Endothelial cell of umbilical vein (primary cell): ENCODE data around the gene CDKN2B-AS1. TPM values are rescaled to one million over a fixed set of nuclear protein-coding genes. Genes with fewer than 3 reads are reported as not detected.

Experiments used
- BruUV-seq: library from RNA; stranded (reverse); fragments of 400-500 nt; replicated peaks from 2 replicates; lab custom pipeline; 2021; lab: Mats Ljungman, UMichigan
- CTCF ChIA-PET: fragments of 300-600, 350-600 bp; sonication (Branson Sonifier 250); formaldehyde crosslinking; loops from one replicate; lab custom pipeline; 2021; ENCODE audit warnings: antibody characterized with exemption, inconsistent platforms; lab: Charles Lee
- POLR2A ChIA-PET: fragments of 300-600, 350-600 bp; sonication (Branson Sonifier 250); formaldehyde crosslinking; loops from one replicate; lab custom pipeline; 2021; ENCODE audit warnings: antibody characterized with exemption, inconsistent platforms; lab: Charles Lee
- DNase-seq: peaks from one replicate; pipeline ENCODE4 v3.0.0-alpha.2; 2011; ENCODE audit warnings: low read depth, low spot score
- FAIRE-seq: peaks from 2 replicates; lab custom pipeline; 2011; peaks lifted over from hg19 to GRCh38; lab: Jason Lieb, UNC
- H2AFZ ChIP-seq: 2 replicates; pipeline ENCODE4 v1.6.0; 2012; ENCODE audit warnings: low read depth, low read length, control low read depth, inconsistent platforms
- H3K27ac ChIP-seq: 2 replicates; pipeline ENCODE4 v1.5.1; 2011; ENCODE audit warnings: low read depth, mild to moderate bottlenecking, control low read depth, low read length, moderate library complexity; ENCODE audit not compliant: insufficient read depth
- H3K27me3 ChIP-seq, 2 experiments: 2 replicates each; pipeline versions ENCODE4 v1.6.0 to v1.6.1; 2011; ENCODE audit warnings: low read length in 2 of 2, mixed read lengths in 1 of 2; ENCODE audit not compliant: control insufficient read depth in 2 of 2, insufficient read depth in 2 of 2
- H3K36me3 ChIP-seq, 2 experiments: 2 replicates in 1 of 2; 3 replicates in 1 of 2; pipeline ENCODE4 v1.5.1; 2011; ENCODE audit warnings: low read length in 2 of 2, mild to moderate bottlenecking in 1 of 2, moderate library complexity in 1 of 2; ENCODE audit not compliant: control insufficient read depth in 2 of 2, insufficient read depth in 2 of 2; ENCODE audit errors: extremely low read depth in 1 of 2
- H3K4me1 ChIP-seq: 3 replicates; pipeline ENCODE4 v1.5.1; 2011; ENCODE audit warnings: mild to moderate bottlenecking, low read length; ENCODE audit not compliant: control insufficient read depth, insufficient read depth; ENCODE audit errors: extremely low read depth
- H3K4me2 ChIP-seq: 2 replicates; pipeline ENCODE4 v1.6.1; 2011; ENCODE audit warnings: low read length, control low read depth, mixed read lengths; ENCODE audit not compliant: insufficient read depth
- H3K4me3 ChIP-seq, 3 experiments: fragments of 200-600 bp in 1 of 3; sonication (generic), shearing (Covaris generic) in 1 of 3; replicated peaks in 1 of 3; 2 replicates each; pipeline ENCODE4 v1.5.1; 2011 to 2016; ENCODE audit warnings: control low read depth in 3 of 3, low read length in 3 of 3, mild to moderate bottlenecking in 2 of 3, inconsistent platforms in 1 of 3, low read depth in 1 of 3, moderate library complexity in 1 of 3; ENCODE audit not compliant: insufficient read depth in 1 of 3
- H3K79me2 ChIP-seq: 2 replicates; pipeline ENCODE4 v1.6.0; 2012; ENCODE audit warnings: low read length, inconsistent platforms; ENCODE audit not compliant: control insufficient read depth, insufficient read depth
- H3K9ac ChIP-seq: replicated peaks from 2 replicates; pipeline ENCODE3; 2011; ENCODE audit warnings: low read length, control low read depth; ENCODE audit not compliant: insufficient read depth; ENCODE audit errors: extremely low read depth
- H3K9me1 ChIP-seq: replicated peaks from 3 replicates; pipeline ENCODE4 v1.6.0; 2011; ENCODE audit warnings: mild to moderate bottlenecking, low read length; ENCODE audit not compliant: control insufficient read depth, insufficient read depth; ENCODE audit errors: extremely low read depth
- H3K9me3 ChIP-seq: replicated peaks from 2 replicates; pipeline ENCODE4 v1.5.1; 2012; ENCODE audit warnings: low read length, inconsistent platforms; ENCODE audit not compliant: control insufficient read depth, insufficient read depth
- H4K20me1 ChIP-seq: replicated peaks from 2 replicates; pipeline ENCODE3; 2011; ENCODE audit warnings: mild to moderate bottlenecking, low read length; ENCODE audit not compliant: control insufficient read depth, insufficient read depth; ENCODE audit errors: extremely low read depth
- CTCF ChIP-seq, 2 donors: IDR thresholded peaks; 1 replicate in 1 of 2; 2 replicates in 1 of 2; pipeline ENCODE4 v1.5.1; 2011; ENCODE audit warnings: low read length in 2 of 2, mild to moderate bottlenecking in 2 of 2, moderate library complexity in 2 of 2, control low read depth in 1 of 2, inconsistent platforms in 1 of 2, low read depth in 1 of 2; ENCODE audit not compliant: insufficient read depth in 1 of 2; ENCODE audit errors: extremely low read depth in 1 of 2
- EZH2 ChIP-seq: IDR thresholded peaks from 2 replicates; pipeline ENCODE4 v1.6.1; 2012; ENCODE audit warnings: borderline replicate concordance, low read depth, mild to moderate bottlenecking, moderate library complexity, low read length, inconsistent platforms; ENCODE audit not compliant: severe bottlenecking
- FOS ChIP-seq: IDR thresholded peaks from 2 replicates; pipeline ENCODE4 v1.6.1; 2011; ENCODE audit warnings: mild to moderate bottlenecking, low read length, moderate library complexity, borderline replicate concordance; ENCODE audit not compliant: insufficient read depth
- GATA2 ChIP-seq: IDR thresholded peaks from 2 replicates; pipeline ENCODE4 v1.7.0; 2011; ENCODE audit warnings: low read depth, mild to moderate bottlenecking, moderate library complexity, mixed read lengths, low read length; ENCODE audit not compliant: insufficient read length, insufficient read depth
- JUN ChIP-seq: IDR thresholded peaks from 2 replicates; pipeline ENCODE4 v1.6.1; 2011; ENCODE audit warnings: borderline replicate concordance, low read depth; ENCODE audit not compliant: insufficient read length, insufficient read depth
- MAX ChIP-seq: IDR thresholded peaks from 2 replicates; pipeline ENCODE4 v1.6.1; 2011; ENCODE audit not compliant: insufficient read depth, insufficient read length
- MYC ChIP-seq: IDR thresholded peaks from one replicate; pipeline ENCODE4 v1.6.1; 2011; ENCODE audit warnings: mild to moderate bottlenecking, low read depth, low read length
- POLR2A ChIP-seq: IDR thresholded peaks from 2 replicates; pipeline ENCODE4 v1.6.1; 2012; ENCODE audit warnings: low read depth, mild to moderate bottlenecking, control low read depth, low read length
- POLR2AphosphoS5 ChIP-seq: IDR thresholded peaks from 2 replicates; pipeline ENCODE4 v1.6.1; 2012; ENCODE audit warnings: low read depth, mild to moderate bottlenecking, control low read depth, low read length, moderate library complexity; ENCODE audit not compliant: insufficient read depth
- dilution Hi-C: fragments of 300-500 bp; cut with MboI; formaldehyde crosslinking; loops from one replicate; pipeline ENCODE4 v1.15.0; 2019; ENCODE audit warnings: low sequenced_read_pairs; ENCODE audit not compliant: extremely low pct_ligation_motif_present
- intact Hi-C: fragments of 100-400 bp; cut with micrococcal nuclease; formaldehyde crosslinking; loops from one replicate; pipeline ENCODE4 v1.10.0; 2022
- polyA plus RNA-seq, 4 experiments: library from polyadenylated mRNA; depleted of rRNA in 3 of 4; stranded (reverse) in 3 of 4; unstranded in 1 of 4; fragments of >200 nt; gene quantifications; 2 replicates each; pipeline versions ENCODE4 v1.2.1 to v1.2.3, GENCODE V29; 2011 to 2012; ENCODE audit warnings: missing spikeins in 1 of 4
- total RNA-seq: library from RNA; stranded (reverse); gene quantifications from 2 replicates; pipeline ENCODE4 v1.2.3, GENCODE V29; 2021

The CDKN2B-AS1 gene
- total and polyA plus RNA-seq, 2 donors (not counting 3 experiments of a cell fraction or from before 2014, with no cell fraction given) = 0.44 to 1.9 TPM

- DNase-seq = no peak
- Histone ChIP-seq H3K27ac (no peak overlapping the region), H3K9me1 (no peaks in the 10 kb centered on the region), H3K9me3 (no peaks in the 10 kb centered on the region), H3K79me2 (no peaks in the 10 kb centered on the region), H4K20me1 (no peaks in the 10 kb centered on the region), H3K4me2 (no peak overlapping the region), H2AFZ (no peak overlapping the region), H3K36me3 (no peaks in the 10 kb centered on the region), H3K27me3 (no peaks in the 10 kb centered on the region), H3K9ac (no peak overlapping the region), H3K4me1 (peaks cover 7% of the 10 kb centered on the region), H3K4me3 (no peak overlapping the region)
- ChIA-PET POLR2A (no interaction called here), CTCF (interaction anchor here (1.1 to 1.8 kb wide), 5 partner anchors 12 to 163 kb away, joined by 3 to 11 read pairs (median 3); no protein-coding TSS in a partner anchor)
- dilution Hi-C loops (no loop called here), intact Hi-C loops (no loop called here)
- BruUV-seq = no TSS peak
- no peak for FAIRE-seq
- TF ChIP-seq MAX (no peak), POLR2AphosphoS5 (no peak), JUN (no peak), MYC (no peak), FOS (no peak)
Observed at GRCh38 chr9:22079873-22080341, 85.3 kb downstream of the CDKN2B-AS1 start.

GRCh38 chr9:22084336-22085035 lies 89.9 kb downstream of the CDKN2B-AS1 start:
- no TSS peak for BruUV-seq
- Histone ChIP-seq H3K79me2 (no peaks in the 10 kb centered on the region), H3K9me1 (no peaks in the 10 kb centered on the region), H3K4me1 (peaks cover 10% of the 10 kb centered on the region), H3K27me3 (no peaks in the 10 kb centered on the region), H4K20me1 (no peaks in the 10 kb centered on the region), H3K36me3 (no peaks in the 10 kb centered on the region), H3K9ac (no peak overlapping the region), H3K27ac (peak overlapping the region; percentile 39), H3K9me3 (no peaks in the 10 kb centered on the region), H3K4me3 (peak overlapping the region in 1 of 3 experiments; percentile 11), H2AFZ (peak overlapping the region; percentile 34), H3K4me2 (peak overlapping the region; percentile 42)
- peak; percentile 80 for DNase-seq
- dilution Hi-C loops = no loop called here
- CTCF ChIA-PET = interaction anchor here (0.8 to 1.4 kb wide), 8 partner anchors 12 to 122 kb away, joined by 3 to 7 read pairs (median 4); no protein-coding TSS in a partner anchor
- FAIRE-seq = peak; percentile 70
- intact Hi-C loops = no loop called here
- TF ChIP-seq FOS (peak; percentile 91), MYC (no peak), EZH2 (no peak), MAX (no peak), JUN (peak; percentile 58), POLR2A (no peak), GATA2 (peak; percentile 88), CTCF (IDR thresholded peaks at IDR 0.05; ENCODE audit: extremely low read depth in 1 of 2, insufficient read depth in 1 of 2, low read depth in 1 of 2, low read length in 2 of 2) (no peak)
- POLR2A ChIA-PET = no interaction called here
